Subcutaneous abdominal adipose tissue (tissue), 5 donors: ENCODE results near the gene TLL1.

Experiments used
- H3K27ac ChIP-seq: one replicate; pipeline ENCODE4 v1.7.0; 2013; ENCODE audit warnings: low read depth, mild to moderate bottlenecking, inconsistent platforms, low read length, moderate library complexity
- H3K27me3 ChIP-seq, 5 donors: one replicate each; pipeline ENCODE4 v1.7.0; 2013; ENCODE audit warnings: low read length in 5 of 5, inconsistent platforms in 1 of 5; ENCODE audit not compliant: control insufficient read depth in 5 of 5, insufficient read depth in 4 of 5
- H3K36me3 ChIP-seq, 5 donors: one replicate each; pipeline ENCODE4 v1.7.0; 2013; ENCODE audit warnings: low read length in 5 of 5; ENCODE audit not compliant: control insufficient read depth in 5 of 5, insufficient read depth in 5 of 5
- H3K4me1 ChIP-seq, 5 donors: one replicate each; pipeline ENCODE4 v1.7.0; 2013; ENCODE audit warnings: low read length in 5 of 5, mild to moderate bottlenecking in 3 of 5, moderate library complexity in 1 of 5; ENCODE audit not compliant: control insufficient read depth in 5 of 5, insufficient read depth in 5 of 5
- H3K4me3 ChIP-seq, 5 donors: one replicate each; pipeline ENCODE4 v1.7.0; 2013; ENCODE audit warnings: low read length in 5 of 5, low read depth in 1 of 5
- H3K9ac ChIP-seq, 5 donors: one replicate each; pipeline ENCODE4 v1.7.0; 2013; ENCODE audit warnings: low read length in 5 of 5, mild to moderate bottlenecking in 4 of 5, moderate library complexity in 3 of 5
- H3K9me3 ChIP-seq, 5 donors: one replicate each; pipeline ENCODE4 v1.7.0; 2013; ENCODE audit warnings: low read length in 5 of 5; ENCODE audit not compliant: control insufficient read depth in 5 of 5
- donor health status: healthy.
- donor health status: healthy.
- donor health status: healthy.
- donor health status: healthy.
- donor health status: healthy.

TLL1 gene

DNA sequence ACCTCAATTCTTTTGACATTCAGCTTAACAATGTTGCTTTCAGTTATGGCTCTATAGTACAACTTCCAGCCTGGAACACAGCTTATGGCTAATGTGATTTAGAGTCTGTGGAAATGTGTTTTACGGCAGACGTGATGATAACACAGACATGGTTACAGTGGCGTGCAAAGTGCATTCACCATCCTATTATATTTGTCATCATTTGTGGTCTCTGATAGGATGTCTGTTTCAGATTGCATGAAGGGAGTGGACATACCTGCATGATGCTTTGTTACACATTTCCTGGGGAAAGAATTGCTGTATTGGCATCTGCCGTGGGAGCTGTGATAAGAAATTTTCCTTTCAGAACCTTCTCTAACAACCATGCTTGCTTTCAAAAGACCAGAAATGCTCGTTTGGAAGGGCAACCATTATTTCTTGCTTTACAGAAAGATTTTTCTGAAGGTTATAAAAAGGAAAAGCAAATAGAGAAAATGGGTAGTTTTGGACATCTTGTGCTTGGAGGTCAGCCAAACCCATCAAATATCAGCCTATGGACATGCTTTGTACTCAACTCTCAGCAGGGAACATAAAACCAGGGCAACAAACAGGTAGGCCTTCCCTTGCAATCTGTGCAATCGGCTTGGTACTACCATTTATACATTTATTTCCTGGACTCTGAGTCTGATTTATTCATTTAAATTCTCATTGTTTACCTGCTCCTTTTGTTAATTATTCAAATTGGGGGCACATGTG is 273.9 kb downstream of the TLL1 start:
- Histone ChIP-seq H3K36me3 (no peaks in the 10 kb centered on the region), H3K9me3 (no peaks in the 10 kb centered on the region), H3K27ac (no peak overlapping the region), H3K27me3 (no peaks in the 10 kb centered on the region), H3K9ac (no peak overlapping the region), H3K4me3 (no peak overlapping the region), H3K4me1 (no peaks in the 10 kb centered on the region)
